ENCODE results near the gene PRKCE. TPM values are rescaled to one million over a fixed set of nuclear protein-coding genes. Genes with fewer than 3 reads are reported as not detected.

The PRKCE gene
- total and polyA plus RNA-seq, 4 donors: 2.5 to 38.6 (median 5.8) TPM

GRCh38 chr2:45979065-45979464 is 327.6 kb downstream of the PRKCE start (continued):
- no peak for TF ChIP-seq YY1 (IDR thresholded peaks at IDR 0.05)
- TF ChIP-seq SP1 (IDR thresholded peaks at IDR 0.05): no peak
- TF ChIP-seq HNF4A (conservative IDR thresholded peaks at IDR 0.05): no peak

GRCh38 chr2:45980161-45980865 is 328.8 kb downstream of the PRKCE start:
- DNase-seq (ENCODE audit: low spot score): no peak
- no peak overlapping the region for H3K27ac ChIP-seq (ENCODE audit: low read depth in 1 of 2, low read length in 2 of 2)
- H3K4me3 ChIP-seq (ENCODE audit: low read depth in 1 of 3, low read length in 3 of 3): no peak overlapping the region
- no peaks in the 10 kb centered on the region for H3K27me3 ChIP-seq (ENCODE audit: control insufficient read depth in 4 of 4, insufficient read depth in 4 of 4, low read length in 3 of 4)
- H3K9ac ChIP-seq (ENCODE audit: low read depth in 1 of 2, low read length in 2 of 2): no peak overlapping the region
- H3K4me1 ChIP-seq (ENCODE audit: control insufficient read depth in 4 of 4, insufficient read depth in 4 of 4, low read length in 3 of 4): no peaks in the 10 kb centered on the region
- no peaks in the 10 kb centered on the region for H3K9me3 ChIP-seq (ENCODE audit: control insufficient read depth in 4 of 4, low read length in 3 of 4)
- TF ChIP-seq RXRA (IDR thresholded peaks at IDR 0.05): no peak
- no peak for TF ChIP-seq NR2F2 (IDR thresholded peaks at IDR 0.05)
- TF ChIP-seq RAD21 (IDR thresholded peaks at IDR 0.05): no peak
- TF ChIP-seq YY1 (IDR thresholded peaks at IDR 0.05): no peak
- TF ChIP-seq SP1 (IDR thresholded peaks at IDR 0.05): no peak
- no peak for TF ChIP-seq REST (IDR thresholded peaks at IDR 0.05)
- TF ChIP-seq, protein P1, sequence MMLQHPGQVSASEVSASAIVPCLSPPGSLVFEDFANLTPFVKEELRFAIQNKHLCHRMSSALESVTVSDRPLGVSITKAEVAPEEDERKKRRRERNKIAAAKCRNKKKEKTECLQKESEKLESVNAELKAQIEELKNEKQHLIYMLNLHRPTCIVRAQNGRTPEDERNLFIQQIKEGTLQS (IDR thresholded peaks at IDR 0.05): no peak
- no peak for TF ChIP-seq GABPA (IDR thresholded peaks at IDR 0.05 in 1 of 2, conservative IDR thresholded peaks at IDR 0.05 in 1 of 2)
- no peak for TF ChIP-seq JUND (IDR thresholded peaks at IDR 0.05)
- no peak for TF ChIP-seq CTCF (IDR thresholded peaks at IDR 0.05; ENCODE audit: low read depth, low read length, missing input control)
- TF ChIP-seq MAX (IDR thresholded peaks at IDR 0.05): no peak
- TF ChIP-seq FOXA2 (IDR thresholded peaks at IDR 0.05): no peak
- TF ChIP-seq TAF1 (conservative IDR thresholded peaks at IDR 0.05): no peak
- no peak for TF ChIP-seq HNF4A (conservative IDR thresholded peaks at IDR 0.05)
- TF ChIP-seq EGR1 (IDR thresholded peaks at IDR 0.05; ENCODE audit: low read depth in 2 of 2): no peak
- no peaks in the 10 kb centered on the region for H3K36me3 ChIP-seq (ENCODE audit: control insufficient read depth in 4 of 4, insufficient read depth in 3 of 4, low read depth in 1 of 4, low read length in 3 of 4)
- 91% methylated on average over 11 of the region's 11 CpGs for WGBS

Measured in liver (tissue), 9 donors.